Upper lobe of left lung (tissue), 6 donors: ENCODE measurements around the gene SSPN. TPM values are rescaled to one million over a fixed set of nuclear protein-coding genes. Genes with fewer than 3 reads are reported as not detected.

ENCODE experiments used
- ATAC-seq, 2 donors: fragments of 200-7000 bp; cut with Tn5 transposase; one replicate each; pipeline ENCODE4 v1.9.1; 2022; ENCODE audit warnings: mild to moderate bottlenecking in 2 of 2, moderate library complexity in 2 of 2; ENCODE audit not compliant: low FRiP score in 2 of 2
- DNase-seq, 2 donors: peaks; one replicate each; pipeline ENCODE4 v3.0.0-alpha.2; 2019 to 2020
- H3K27ac ChIP-seq, 4 donors: fragments of 200-600 bp; sonication (generic); one replicate each; pipeline ENCODE4 v1.5.1; 2016 to 2019
- H3K27me3 ChIP-seq, 4 donors: fragments of 200-600 bp; sonication (generic); one replicate each; pipeline ENCODE4 v1.5.1; 2017 to 2019
- H3K36me3 ChIP-seq, 4 donors: fragments of 200-600 bp; sonication (generic); one replicate each; pipeline ENCODE4 v1.5.1; 2016 to 2019
- H3K4me1 ChIP-seq, 4 donors: fragments of 200-600 bp; sonication (generic); one replicate each; pipeline ENCODE4 v1.5.1; 2018 to 2019
- H3K4me3 ChIP-seq, 4 donors: fragments of 200-600 bp; sonication (generic); one replicate each; pipeline ENCODE4 v1.5.1; 2017 to 2019; ENCODE audit warnings: mild to moderate bottlenecking in 2 of 4, moderate library complexity in 1 of 4
- H3K9me3 ChIP-seq, 4 donors: fragments of 200-600 bp; sonication (generic); one replicate each; pipeline ENCODE4 v1.5.1; 2018 to 2019
- EP300 ChIP-seq, 4 donors: sonication (generic); formaldehyde crosslinking; IDR thresholded peaks; one replicate each; pipeline ENCODE4 v1.5.1; 2017; ENCODE audit warnings: antibody characterized with exemption in 4 of 4, control low read depth in 2 of 4
- POLR2A ChIP-seq, 4 donors: fragments of 450-650 bp; IDR thresholded peaks; one replicate each; pipeline ENCODE4 v1.5.1; 2016 to 2017; ENCODE audit warnings: antibody characterized with exemption in 4 of 4, mild to moderate bottlenecking in 2 of 4
- POLR2AphosphoS5 ChIP-seq, 2 donors: sonication (generic); formaldehyde crosslinking; IDR thresholded peaks; one replicate each; pipeline ENCODE4 v1.5.1; 2017; ENCODE audit warnings: antibody characterized with exemption in 2 of 2
- WGBS, 2 donors: methylation state at CpG; one replicate each; pipeline ENCODE4 v1.1.5; 2017 to 2018; 5-methylcytosine and 5-hydroxymethylcytosine counted together
- total RNA-seq, 6 donors: library from RNA; depleted of rRNA in 4 of 6; stranded (reverse); fragments of >200 nt in 4 of 6; gene quantifications; one replicate each; pipeline versions ENCODE4 v1.1.0 to v1.2.1, GENCODE V29; 2016 to 2021
- TF ChIP-seq, protein P1 (sequence below), 6 experiments: fragments of 450-650 bp in 4 of 6; fragments of 200-600 bp in 2 of 6; sonication (generic) in 2 of 6; IDR thresholded peaks; one replicate each; pipeline ENCODE4 v1.5.1; 2016 to 2019; ENCODE audit warnings: antibody characterized with exemption in 6 of 6
- donor health status: DM: no; HTN: no; CAD: no; lungs with moderate emphysema.
- donor health status: DM: no; HTN: yes; CAD: no; lungs with severe emphysema.

The SSPN gene
- total RNA-seq, 6 donors from 2014 or later = 1.0 to 38.8 (median 10.0) TPM

DNA sequence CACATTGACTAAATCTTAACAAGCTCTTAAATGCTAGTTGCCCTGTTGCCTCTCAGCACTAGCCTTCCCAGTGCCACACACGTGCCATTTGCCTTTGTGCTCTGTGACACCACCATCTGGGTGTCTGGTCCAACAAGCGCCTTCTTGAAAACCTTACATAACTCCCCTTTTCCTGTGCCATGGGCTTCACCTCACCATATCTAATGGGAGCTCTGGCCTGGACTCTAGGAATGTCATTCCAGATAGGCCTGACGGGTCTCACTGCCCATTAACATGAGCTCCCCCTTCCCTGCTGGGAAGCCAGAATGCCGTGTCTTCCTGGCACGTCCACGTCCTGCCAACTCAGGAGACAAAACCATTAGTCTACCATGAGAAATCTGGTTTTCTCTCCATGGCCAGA lies 24.4 kb downstream of the SSPN start:
- no peak for ATAC-seq
- Histone ChIP-seq H3K4me3 (no peak overlapping the region), H3K27ac (no peak overlapping the region), H3K27me3 (no peaks in the 10 kb centered on the region), H3K36me3 (no peaks in the 10 kb centered on the region), H3K4me1 (no peaks in the 10 kb centered on the region), H3K9me3 (no peaks in the 10 kb centered on the region)
- no peak for DNase-seq
- no peak for TF ChIP-seq POLR2A (IDR thresholded peaks at IDR 0.05)
- TF ChIP-seq EP300 (IDR thresholded peaks at IDR 0.05) = no peak
- TF ChIP-seq POLR2AphosphoS5 (IDR thresholded peaks at IDR 0.05) = no peak
- TF ChIP-seq, protein P1, sequence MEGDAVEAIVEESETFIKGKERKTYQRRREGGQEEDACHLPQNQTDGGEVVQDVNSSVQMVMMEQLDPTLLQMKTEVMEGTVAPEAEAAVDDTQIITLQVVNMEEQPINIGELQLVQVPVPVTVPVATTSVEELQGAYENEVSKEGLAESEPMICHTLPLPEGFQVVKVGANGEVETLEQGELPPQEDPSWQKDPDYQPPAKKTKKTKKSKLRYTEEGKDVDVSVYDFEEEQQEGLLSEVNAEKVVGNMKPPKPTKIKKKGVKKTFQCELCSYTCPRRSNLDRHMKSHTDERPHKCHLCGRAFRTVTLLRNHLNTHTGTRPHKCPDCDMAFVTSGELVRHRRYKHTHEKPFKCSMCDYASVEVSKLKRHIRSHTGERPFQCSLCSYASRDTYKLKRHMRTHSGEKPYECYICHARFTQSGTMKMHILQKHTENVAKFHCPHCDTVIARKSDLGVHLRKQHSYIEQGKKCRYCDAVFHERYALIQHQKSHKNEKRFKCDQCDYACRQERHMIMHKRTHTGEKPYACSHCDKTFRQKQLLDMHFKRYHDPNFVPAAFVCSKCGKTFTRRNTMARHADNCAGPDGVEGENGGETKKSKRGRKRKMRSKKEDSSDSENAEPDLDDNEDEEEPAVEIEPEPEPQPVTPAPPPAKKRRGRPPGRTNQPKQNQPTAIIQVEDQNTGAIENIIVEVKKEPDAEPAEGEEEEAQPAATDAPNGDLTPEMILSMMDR (IDR thresholded peaks at IDR 0.05) = no peak
- 82 to 96% methylated on average over 6 of the region's 6 CpGs for WGBS, 2 donors

DNA sequence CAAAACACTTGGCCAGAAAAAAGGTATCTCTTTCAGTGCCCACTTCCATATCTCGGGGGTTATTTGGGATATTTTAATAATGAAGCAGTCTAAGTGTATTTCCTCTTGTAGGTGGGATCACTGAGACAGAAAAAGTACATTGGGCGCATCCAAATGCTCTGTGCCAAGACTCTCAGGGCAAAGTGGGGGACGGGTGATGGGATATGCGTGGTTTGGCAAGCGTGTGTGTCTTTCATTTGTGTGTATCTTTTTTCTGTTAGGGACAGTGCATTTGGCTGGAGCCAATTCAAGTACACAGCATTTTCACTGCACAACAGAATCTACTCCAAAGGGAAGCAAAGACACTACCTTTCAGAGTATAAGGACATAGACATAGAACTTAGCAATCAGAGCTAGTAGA lies 29.3 kb downstream of the SSPN start:
- peaks cover 0 to 14% (median 11%) of the 10 kb centered on the region in 4 donors for H3K4me1 ChIP-seq
- no peak for TF ChIP-seq EP300 (IDR thresholded peaks at IDR 0.05)
- no peak for TF ChIP-seq POLR2A (IDR thresholded peaks at IDR 0.05)
- TF ChIP-seq, protein P1 (IDR thresholded peaks at IDR 0.05) = no peak
- no peak for TF ChIP-seq POLR2AphosphoS5 (IDR thresholded peaks at IDR 0.05)
- H3K36me3 ChIP-seq = no peaks in the 10 kb centered on the region
- H3K4me3 ChIP-seq = no peak overlapping the region
- DNase-seq = no peak
- ATAC-seq = no peak
- 87 to 91% methylated on average over 5 of the region's 5 CpGs for WGBS, 2 donors
- peaks cover 0 to 5% (median 0%) of the 10 kb centered on the region in 4 donors for H3K27me3 ChIP-seq
- no peak overlapping the region for H3K27ac ChIP-seq
- no peaks in the 10 kb centered on the region for H3K9me3 ChIP-seq

GRCh38 chr12:26226122-26226521 lies 30.7 kb downstream of the SSPN start:
- TF ChIP-seq, protein P1 (IDR thresholded peaks at IDR 0.05) = no peak
- TF ChIP-seq POLR2AphosphoS5 (IDR thresholded peaks at IDR 0.05) (no peak), POLR2A (IDR thresholded peaks at IDR 0.05) (no peak), EP300 (IDR thresholded peaks at IDR 0.05) (no peak)
- peaks cover 0 to 5% (median 0%) of the 10 kb centered on the region in 4 donors for H3K27me3 ChIP-seq
- no peaks in the 10 kb centered on the region for H3K9me3 ChIP-seq
- no peak overlapping the region for H3K27ac ChIP-seq
- 62 to 65% methylated on average over 10 of the region's 10 CpGs for WGBS, 2 donors
- H3K4me3 ChIP-seq = peak overlapping the region in 2 of 4 donors; percentile 35 to 39
- no peaks in the 10 kb centered on the region for H3K36me3 ChIP-seq
- H3K4me1 ChIP-seq = peaks cover 0 to 14% (median 11%) of the 10 kb centered on the region in 4 donors
- ATAC-seq (no peak), DNase-seq (no peak)

DNA sequence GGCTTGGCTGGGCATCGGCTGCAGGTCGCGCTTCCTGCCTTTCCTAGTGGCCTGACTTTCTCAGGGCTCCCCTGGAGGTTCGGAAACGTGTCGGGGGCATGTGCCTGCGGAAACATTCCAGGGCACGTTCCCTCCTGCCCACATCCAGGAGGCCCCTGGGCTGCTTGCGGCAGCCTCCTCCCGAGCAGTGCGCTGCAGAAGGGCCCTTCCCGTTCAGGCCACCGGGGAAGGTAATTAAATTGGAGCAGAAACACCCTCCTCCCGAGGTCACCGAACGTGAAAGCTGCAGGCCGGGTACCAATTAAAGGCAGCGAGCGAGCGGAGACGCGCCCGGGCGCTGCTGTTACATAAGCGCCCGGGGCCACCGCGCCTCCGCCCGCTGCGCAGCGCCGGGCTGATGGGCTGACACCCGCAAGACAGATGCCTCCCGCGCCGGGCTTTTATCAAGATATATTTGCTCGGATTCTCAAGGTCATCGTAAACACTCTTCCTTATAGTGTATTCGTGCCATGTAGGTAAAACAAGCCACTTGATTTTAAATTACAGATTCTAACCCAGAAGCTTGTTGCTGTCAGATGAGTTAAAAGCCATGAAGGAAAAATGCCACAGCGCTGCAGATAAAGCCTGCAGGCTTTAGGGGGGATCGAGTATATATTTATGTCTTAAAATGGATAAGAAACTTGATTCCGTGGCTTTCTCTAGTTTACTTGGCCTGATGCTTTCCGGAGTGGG lies 31.4 kb downstream of the SSPN start:
- peaks cover 0 to 14% (median 11%) of the 10 kb centered on the region in 4 donors for H3K4me1 ChIP-seq
- ATAC-seq = peak in 1 of 2 donors; percentile 71
- WGBS, 2 donors = 8 to 11% methylated on average over 18 to 21 of the region's 44 CpGs
- no peaks in the 10 kb centered on the region for H3K9me3 ChIP-seq
- H3K27ac ChIP-seq = no peak overlapping the region
- DNase-seq = peak in 1 of 2 donors; percentile 88
- peaks cover 0 to 5% (median 0%) of the 10 kb centered on the region in 4 donors for H3K27me3 ChIP-seq
- no peaks in the 10 kb centered on the region for H3K36me3 ChIP-seq
- H3K4me3 ChIP-seq = peak overlapping the region in 3 of 4 donors; percentile 19 to 39 (median 35)
- TF ChIP-seq POLR2A (IDR thresholded peaks at IDR 0.05) (no peak), EP300 (IDR thresholded peaks at IDR 0.05) (no peak), POLR2AphosphoS5 (IDR thresholded peaks at IDR 0.05) (no peak)
- TF ChIP-seq, protein P1 (IDR thresholded peaks at IDR 0.05) = no peak
